IPS-15b (cell line): ENCODE results near the gene ABI3.
"Not testable (repeated sequence)": the region's sequence is repeated elsewhere in the genome, so short reads cannot be mapped to it uniquely, and the experiment has no call there.

Experiments used
- H3K27me3 ChIP-seq: one replicate; pipeline ENCODE4 v1.6.1; 2013; ENCODE audit warnings: low read length; ENCODE audit not compliant: control insufficient read depth, insufficient read depth
- H3K36me3 ChIP-seq: one replicate; pipeline ENCODE4 v1.6.1; 2013; ENCODE audit warnings: low read length; ENCODE audit not compliant: control insufficient read depth, insufficient read depth
- H3K4me1 ChIP-seq: one replicate; pipeline ENCODE4 v1.6.1; 2013; ENCODE audit warnings: mild to moderate bottlenecking, low read length; ENCODE audit not compliant: control insufficient read depth, insufficient read depth
- H3K4me3 ChIP-seq: one replicate; pipeline ENCODE4 v1.5.1; 2013; ENCODE audit warnings: low read depth, low read length
- H3K9ac ChIP-seq: one replicate; pipeline ENCODE4 v1.6.1; 2013; ENCODE audit warnings: low read depth, mild to moderate bottlenecking, low read length
- H3K9me3 ChIP-seq: one replicate; pipeline ENCODE4 v1.6.1; 2013; ENCODE audit warnings: mild to moderate bottlenecking, low read length; ENCODE audit not compliant: control insufficient read depth, insufficient read depth

ABI3 gene

GRCh38 chr17:49261540-49261939 is 51.0 kb downstream of the ABI3 start:
- not testable (repeated sequence) for H3K9me3 ChIP-seq, H3K36me3 ChIP-seq, H3K4me1 ChIP-seq, H3K9ac ChIP-seq, H3K4me3 ChIP-seq, H3K27me3 ChIP-seq

GRCh38 chr17:49266233-49266632 is 55.7 kb downstream of the ABI3 start:
- Histone ChIP-seq H3K4me1 (no peaks in the 10 kb centered on the region), H3K9ac (no peak overlapping the region), H3K27me3 (peaks cover 1% of the 10 kb centered on the region), H3K36me3 (no peaks in the 10 kb centered on the region), H3K4me3 (no peak overlapping the region), H3K9me3 (no peaks in the 10 kb centered on the region)

- H3K27me3 ChIP-seq: no peaks in the 10 kb centered on the region
- H3K9ac ChIP-seq: no peak overlapping the region
- H3K9me3 ChIP-seq: no peaks in the 10 kb centered on the region
- H3K36me3 ChIP-seq: no peaks in the 10 kb centered on the region
- H3K4me3 ChIP-seq: no peak overlapping the region
- no peaks in the 10 kb centered on the region for H3K4me1 ChIP-seq
These were observed 57.4 kb downstream of the ABI3 start for GRCh38 chr17:49267912-49268311.

GRCh38 chr17:49269356-49269755 is 58.8 kb downstream of the ABI3 start:
- H3K36me3 ChIP-seq: no peaks in the 10 kb centered on the region
- H3K4me1 ChIP-seq: no peaks in the 10 kb centered on the region
- no peak overlapping the region for H3K9ac ChIP-seq
- H3K27me3 ChIP-seq: no peaks in the 10 kb centered on the region
- no peaks in the 10 kb centered on the region for H3K9me3 ChIP-seq
- H3K4me3 ChIP-seq: no peak overlapping the region
